HepG2 (cell line): ENCODE results near the gene NDOR1. TPM values are rescaled to one million over a fixed set of nuclear protein-coding genes. Genes with fewer than 3 reads are reported as not detected.

Experiments used
- FOXP4 ChIP-seq: sonication (generic); formaldehyde crosslinking; IDR thresholded peaks from 2 replicates; pipeline ENCODE4 v1.4.0; 2020; ENCODE audit warnings: missing genetic modification reagents
- HOXA3 ChIP-seq: sonication (generic); formaldehyde crosslinking; IDR thresholded peaks from 2 replicates; pipeline ENCODE4 v1.5.0; 2020; ENCODE audit warnings: missing genetic modification reagents
- MAFG ChIP-seq: sonication (generic); formaldehyde crosslinking; IDR thresholded peaks from 2 replicates; pipeline ENCODE4 v1.5.1; 2020; ENCODE audit warnings: mild to moderate bottlenecking, missing genetic modification reagents
- MTA3 ChIP-seq: sonication (generic); formaldehyde crosslinking; IDR thresholded peaks from 2 replicates; pipeline ENCODE4 v1.4.0; 2020; ENCODE audit warnings: missing genetic modification reagents
- NFATC3 ChIP-seq: sonication (generic); formaldehyde crosslinking; IDR thresholded peaks from 2 replicates; pipeline ENCODE4 v1.5.1; 2020; ENCODE audit warnings: mild to moderate bottlenecking, missing genetic modification reagents
- POLR2A ChIP-seq, 2 experiments: IDR thresholded peaks; 2 replicates each; pipeline ENCODE4 v1.6.1; 2011; ENCODE audit warnings: low read depth in 2 of 2, low read length in 2 of 2, mild to moderate bottlenecking in 1 of 2, moderate library complexity in 1 of 2; ENCODE audit not compliant: insufficient read depth in 1 of 2
- RARG ChIP-seq: sonication (generic); formaldehyde crosslinking; IDR thresholded peaks from 2 replicates; pipeline ENCODE4 v1.4.0; 2020; ENCODE audit warnings: low read depth, mild to moderate bottlenecking, missing genetic modification reagents
- REL ChIP-seq: sonication (generic); formaldehyde crosslinking; conservative IDR thresholded peaks from 2 replicates; pipeline ENCODE4 v1.8.0; 2022; ENCODE audit warnings: mild to moderate bottlenecking, missing genetic modification reagents, moderate library complexity
- RNF219 ChIP-seq: sonication (generic); formaldehyde crosslinking; IDR thresholded peaks from 2 replicates; pipeline ENCODE4 v1.5.0; 2020; ENCODE audit warnings: mild to moderate bottlenecking, missing genetic modification reagents
- SRF ChIP-seq: IDR thresholded peaks from 2 replicates; pipeline ENCODE4 v1.6.1; 2011; ENCODE audit warnings: mild to moderate bottlenecking, low read depth, low read length, moderate library complexity
- TBX2 ChIP-seq: sonication (generic); formaldehyde crosslinking; IDR thresholded peaks from 2 replicates; pipeline ENCODE4 v1.5.0; 2020; ENCODE audit warnings: missing genetic modification reagents, mild to moderate bottlenecking, borderline replicate concordance
- ZBTB44 ChIP-seq: sonication (generic); formaldehyde crosslinking; IDR thresholded peaks from 2 replicates; pipeline ENCODE4 v1.4.0; 2020; ENCODE audit warnings: missing genetic modification reagents
- ZBTB7A ChIP-seq: sonication (generic); formaldehyde crosslinking; IDR thresholded peaks from 2 replicates; pipeline ENCODE4 v1.8.0; 2022; ENCODE audit warnings: mild to moderate bottlenecking, missing genetic modification reagents
- ZFP36L2 ChIP-seq: sonication (generic); formaldehyde crosslinking; IDR thresholded peaks from 2 replicates; pipeline ENCODE4 v1.4.0; 2020; ENCODE audit warnings: missing genetic modification reagents
- ZFYVE20 ChIP-seq: sonication (generic); formaldehyde crosslinking; IDR thresholded peaks from 2 replicates; pipeline ENCODE4 v1.8.0; 2023; ENCODE audit warnings: low read depth, mild to moderate bottlenecking, moderate library complexity, missing genetic modification reagents, borderline replicate concordance
- ZKSCAN8 ChIP-seq: IDR thresholded peaks from 2 replicates; pipeline ENCODE4 v1.6.1; 2016; ENCODE audit warnings: borderline replicate concordance, missing genetic modification reagents, missing compliant biosample characterization
- ZNF205 ChIP-seq: IDR thresholded peaks from 2 replicates; pipeline ENCODE4 v1.6.1; 2018; ENCODE audit warnings: missing biosample characterization, missing genetic modification reagents
- ZNF33B ChIP-seq: sonication (generic); formaldehyde crosslinking; IDR thresholded peaks from 2 replicates; pipeline ENCODE4 v1.5.1; 2020; ENCODE audit warnings: mild to moderate bottlenecking, missing genetic modification reagents
- ZNF343 ChIP-seq: sonication (generic); formaldehyde crosslinking; IDR thresholded peaks from 2 replicates; pipeline ENCODE4 v1.4.0; 2020; ENCODE audit warnings: mild to moderate bottlenecking, missing genetic modification reagents
- ZNF362 ChIP-seq: sonication (generic); formaldehyde crosslinking; IDR thresholded peaks from 2 replicates; pipeline ENCODE4 v1.4.0; 2020; ENCODE audit warnings: missing genetic modification reagents, mild to moderate bottlenecking, borderline replicate concordance
- ZNF468 ChIP-seq: sonication (generic); formaldehyde crosslinking; IDR thresholded peaks from 2 replicates; pipeline ENCODE4 v1.8.0; 2022; ENCODE audit warnings: mild to moderate bottlenecking, moderate library complexity, missing genetic modification reagents
- ZNF766 ChIP-seq: sonication (generic); formaldehyde crosslinking; IDR thresholded peaks from 2 replicates; pipeline ENCODE4 v1.5.0; 2020; ENCODE audit warnings: missing genetic modification reagents, borderline replicate concordance
- ZNF788 ChIP-seq: sonication (generic); formaldehyde crosslinking; IDR thresholded peaks from 2 replicates; pipeline ENCODE4 v1.5.0; 2020; ENCODE audit warnings: mild to moderate bottlenecking, missing genetic modification reagents, borderline replicate concordance
- polyA plus RNA-seq, 8 experiments: library from polyadenylated mRNA; depleted of rRNA in 3 of 8; stranded (reverse) in 7 of 8; unstranded in 1 of 8; fragments of >200 nt; fragmentation: Illumina TruSeq in 4 of 8; extraction: Trizol in 4 of 8; gene quantifications; 2 replicates each; pipeline versions ENCODE4 v1.2.1 to v1.2.3, GENCODE V29; 2011 to 2016; ENCODE audit warnings: low read depth in 4 of 8, missing spikeins in 1 of 8, mixed read lengths in 1 of 8; ENCODE audit not compliant: insufficient read depth in 1 of 8
- total RNA-seq, 5 experiments: library from RNA; depleted of rRNA; stranded (reverse); fragments of >200 nt; fragmentation: Illumina TruSeq; extraction: Trizol; gene quantifications; 2 replicates each; pipeline ENCODE4 v1.2.3, GENCODE V29; 2016; ENCODE audit warnings: low read depth in 1 of 5

Gene NDOR1
- total and polyA plus RNA-seq, 2 of the 13 experiments (the other 11 are each of a cell fraction or from before 2014, with no cell fraction given) = 3.6 to 8.7 TPM

- no peak; the same call in 1 of the 2 replicates for TF ChIP-seq ZNF362
- TF ChIP-seq ZKSCAN8 (CRISPR knock-in tag) = 0 out of 2 replicates have a peak, but pooled peaks have one; percentile 66
- no peak for TF ChIP-seq RNF219 (CRISPR knock-in tag)
- no peak for TF ChIP-seq ZNF343 (CRISPR knock-in tag)
- TF ChIP-seq RARG (CRISPR knock-in tag) = 0 out of 2 replicates have a peak, but pooled peaks have one; percentile 22
- TF ChIP-seq ZNF205 (CRISPR knock-in tag) = peak; percentile 86
- TF ChIP-seq TBX2 = no peak
- TF ChIP-seq MAFG (CRISPR knock-in tag) = no peak
- TF ChIP-seq REL = no peak
- TF ChIP-seq ZFP36L2 (CRISPR knock-in tag) = no peak
- no peak; the same call in 1 of the 2 replicates for TF ChIP-seq ZFYVE20
- no peak; the same call in 1 of the 2 replicates for TF ChIP-seq ZNF788 (CRISPR knock-in tag)
- peak; percentile 65 for TF ChIP-seq HOXA3
- TF ChIP-seq ZNF33B = peak; percentile 69; the same call in 1 of the 2 replicates
- peak; percentile 61; the same call in 1 of the 2 replicates for TF ChIP-seq SRF
- peak in 1 of 2 experiments; percentile 99; a peak in 2 of 4 replicates for TF ChIP-seq POLR2A (IDR thresholded peaks at IDR 0.05; ENCODE audit: insufficient read depth in 1 of 2, low read depth in 2 of 2, low read length in 2 of 2)
- TF ChIP-seq ZBTB44 (CRISPR knock-in tag) = 0 out of 2 replicates have a peak, but pooled peaks have one; percentile 61
- 0 out of 2 replicates have a peak, but pooled peaks have one; percentile 50 for TF ChIP-seq NFATC3 (CRISPR knock-in tag)
- no peak for TF ChIP-seq ZNF468 (CRISPR knock-in tag)
- TF ChIP-seq ZBTB7A = no peak
- no peak for TF ChIP-seq MTA3 (CRISPR knock-in tag)
- peak; percentile 58; the same call in 1 of the 2 replicates for TF ChIP-seq FOXP4 (CRISPR knock-in tag)
- TF ChIP-seq ZNF766 (CRISPR knock-in tag) = no peak
These were observed 35.5 kb downstream of the NDOR1 start, which contains the start of gene TUBB4B (continued) for GRCh38 chr9:137240841-137241489.
